Measurements from ENCODE around the gene KRTAP10-12. TPM values are rescaled to one million over a fixed set of nuclear protein-coding genes. Genes with fewer than 3 reads are reported as not detected.

Gene KRTAP10-12
- total RNA-seq, 4 donors from 2014 or later, result not detected

GRCh38 chr21:44701541-44701940, 4.6 kb downstream of the KRTAP10-12 start:
- intact Hi-C loops (cut with DNase I), result no loop called here
- no peak for TF ChIP-seq CTCF (IDR thresholded peaks at IDR 0.05)
- TF ChIP-seq POLR2AphosphoS5 (IDR thresholded peaks at IDR 0.05), result no peak
- TF ChIP-seq POLR2A (IDR thresholded peaks at IDR 0.05; ENCODE audit: low read depth), result no peak
- no peak for TF ChIP-seq EP300 (IDR thresholded peaks at IDR 0.05)

GRCh38 chr21:44702111-44702972, 5.4 kb downstream of the KRTAP10-12 start:
- intact Hi-C loops (cut with DNase I), result no loop called here
- peaks cover 3 to 94% (median 27%) of the 10 kb centered on the region in 4 donors for H3K27me3 ChIP-seq
- no peaks in the 10 kb centered on the region for H3K9me3 ChIP-seq
- peak; percentile 74 for DNase-seq (ENCODE audit: extremely low spot score)
- 72% methylated on average over 11 of the region's 22 CpGs for WGBS
- no peak overlapping the region for H3K4me3 ChIP-seq
- H3K27ac ChIP-seq (replicated peaks in 1 of 4), result no peak overlapping the region
- TF ChIP-seq CTCF (IDR thresholded peaks at IDR 0.05) (no peak), POLR2AphosphoS5 (IDR thresholded peaks at IDR 0.05) (no peak), POLR2A (IDR thresholded peaks at IDR 0.05; ENCODE audit: low read depth) (no peak), EP300 (IDR thresholded peaks at IDR 0.05) (no peak)
- peaks cover 0 to 11% (median 0%) of the 10 kb centered on the region in 4 donors for H3K4me1 ChIP-seq
- H3K36me3 ChIP-seq, result no peaks in the 10 kb centered on the region

More at GRCh38 chr21:44701541-44701940, 4.6 kb downstream of the KRTAP10-12 start:
- DNase-seq (ENCODE audit: extremely low spot score), result no peak
- Histone ChIP-seq H3K4me1 (peaks cover 0 to 3% (median 0%) of the 10 kb centered on the region in 4 donors), H3K9me3 (no peaks in the 10 kb centered on the region), H3K4me3 (no peak overlapping the region), H3K36me3 (no peaks in the 10 kb centered on the region), H3K27me3 (peaks cover 0 to 94% (median 19%) of the 10 kb centered on the region in 4 donors), H3K27ac (replicated peaks in 1 of 4) (no peak overlapping the region)
- WGBS, result 51% methylated on average over 11 of the region's 12 CpGs

- DNase-seq (ENCODE audit: extremely low spot score), result peak; percentile 91
- H3K9me3 ChIP-seq, result no peaks in the 10 kb centered on the region
- no peak for TF ChIP-seq POLR2A (IDR thresholded peaks at IDR 0.05; ENCODE audit: low read depth)
- TF ChIP-seq EP300 (IDR thresholded peaks at IDR 0.05), result no peak
- TF ChIP-seq POLR2AphosphoS5 (IDR thresholded peaks at IDR 0.05), result no peak
- no peak for TF ChIP-seq CTCF (IDR thresholded peaks at IDR 0.05)
- H3K36me3 ChIP-seq, result no peaks in the 10 kb centered on the region
- intact Hi-C loops (cut with DNase I), result no loop called here
- no peak overlapping the region for H3K27ac ChIP-seq (replicated peaks in 1 of 4)
- peaks cover 3 to 94% (median 29%) of the 10 kb centered on the region in 4 donors for H3K27me3 ChIP-seq
- H3K4me1 ChIP-seq, result peaks cover 0 to 14% (median 0%) of the 10 kb centered on the region in 4 donors
- H3K4me3 ChIP-seq, result no peak overlapping the region
- WGBS, result 41% methylated on average over 10 of the region's 16 CpGs
These were observed 6.2 kb downstream of the KRTAP10-12 start for GRCh38 chr21:44702973-44703730.

GRCh38 chr21:44703731-44704635, 7.0 kb downstream of the KRTAP10-12 start:
- no peak for TF ChIP-seq POLR2AphosphoS5 (IDR thresholded peaks at IDR 0.05)
- TF ChIP-seq POLR2A (IDR thresholded peaks at IDR 0.05; ENCODE audit: low read depth), result no peak
- no peak for TF ChIP-seq CTCF (IDR thresholded peaks at IDR 0.05)
- TF ChIP-seq EP300 (IDR thresholded peaks at IDR 0.05), result no peak
- peak; percentile 82 for DNase-seq (ENCODE audit: extremely low spot score)
- H3K27me3 ChIP-seq, result peaks cover 8 to 94% (median 34%) of the 10 kb centered on the region in 4 donors
- no peaks in the 10 kb centered on the region for H3K36me3 ChIP-seq
- 36% methylated on average over 9 of the region's 13 CpGs for WGBS
- no peak overlapping the region for H3K27ac ChIP-seq (replicated peaks in 1 of 4)
- no peak overlapping the region for H3K4me3 ChIP-seq
- H3K9me3 ChIP-seq, result no peaks in the 10 kb centered on the region
- intact Hi-C loops (cut with DNase I), result no loop called here
- H3K4me1 ChIP-seq, result peaks cover 0 to 20% (median 1%) of the 10 kb centered on the region in 4 donors
